ENCODE data around the gene GJB1.
"Not testable (repeated sequence)": the region's sequence is repeated elsewhere in the genome, so short reads cannot be mapped to it uniquely, and the experiment has no call there.

The GJB1 gene

GRCh38 chrX:71251466-71251973 is 28.5 kb downstream of the GJB1 start:
- TF ChIP-seq MAX (IDR thresholded peaks at IDR 0.05; ENCODE audit: low read depth, low read length) (no peak), CTCF (IDR thresholded peaks at IDR 0.05; ENCODE audit: low read depth, low read length) (no peak), POLR2A (IDR thresholded peaks at IDR 0.05; ENCODE audit: extremely low read depth, insufficient read length) (no peak), MYC (IDR thresholded peaks at IDR 0.05; ENCODE audit: low read depth, low read length) (no peak)
- DNase-seq (ENCODE audit: low read depth), result no peak
- H3K4me3 ChIP-seq (ENCODE audit: low read depth, low read length), result peak overlapping the region; percentile 77

- no peak for TF ChIP-seq CTCF (IDR thresholded peaks at IDR 0.05; ENCODE audit: low read depth, low read length)
- no peak for DNase-seq (ENCODE audit: low read depth)
- peak overlapping the region; percentile 77 for H3K4me3 ChIP-seq (ENCODE audit: low read depth, low read length)
Observed at GRCh38 chrX:71252221-71252620, 29.2 kb downstream of the GJB1 start.

DNA sequence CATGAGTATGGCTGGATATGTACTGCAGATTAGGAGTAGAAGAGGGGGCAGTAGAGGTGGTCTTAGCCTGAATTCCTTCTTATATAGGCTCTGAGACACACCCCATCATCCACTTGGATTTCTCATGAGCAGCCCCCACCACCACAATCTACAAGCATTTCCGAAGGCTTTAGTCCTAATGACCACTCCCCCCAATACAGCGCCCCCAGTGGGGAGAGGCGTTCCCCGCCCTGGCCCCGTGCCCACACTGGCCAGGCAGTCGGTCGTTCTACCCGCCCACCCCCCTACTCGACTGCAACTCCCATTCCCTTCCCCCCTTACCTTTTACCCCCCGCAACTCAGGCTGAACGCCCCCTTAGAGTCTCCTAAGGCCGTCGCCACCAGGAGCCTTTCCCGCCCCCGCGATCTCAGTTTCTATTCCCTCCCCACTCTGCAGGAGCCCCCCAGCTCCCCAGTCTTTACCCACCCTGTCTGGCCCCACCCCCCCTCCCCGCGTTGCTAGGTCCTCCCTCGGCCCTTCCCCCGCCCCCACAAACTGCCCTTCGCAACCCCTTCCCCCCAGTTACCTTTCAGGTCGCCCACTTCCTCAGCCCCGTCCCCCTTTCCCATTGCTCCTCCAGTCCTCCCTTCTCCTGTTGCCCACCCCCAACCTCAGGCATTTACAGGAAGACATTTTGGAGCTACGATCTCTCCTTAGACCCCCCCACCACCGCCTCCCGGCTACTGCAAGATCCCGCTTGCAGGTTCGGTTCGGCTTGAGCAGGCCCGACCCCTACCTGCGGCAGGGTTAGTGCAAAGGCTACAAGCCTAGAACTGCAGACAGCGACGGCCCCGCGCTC is 30.4 kb downstream of the GJB1 start:
- DNase-seq (ENCODE audit: low read depth), result peak; percentile 71
- H3K4me3 ChIP-seq (ENCODE audit: low read depth, low read length), result peak overlapping the region; percentile 77
- TF ChIP-seq POLR2A (IDR thresholded peaks at IDR 0.05; ENCODE audit: extremely low read depth, insufficient read length) (no peak), MYC (IDR thresholded peaks at IDR 0.05; ENCODE audit: low read depth, low read length) (no peak), MAX (IDR thresholded peaks at IDR 0.05; ENCODE audit: low read depth, low read length) (no peak), CTCF (IDR thresholded peaks at IDR 0.05; ENCODE audit: low read depth, low read length) (peak; percentile 50)

DNA sequence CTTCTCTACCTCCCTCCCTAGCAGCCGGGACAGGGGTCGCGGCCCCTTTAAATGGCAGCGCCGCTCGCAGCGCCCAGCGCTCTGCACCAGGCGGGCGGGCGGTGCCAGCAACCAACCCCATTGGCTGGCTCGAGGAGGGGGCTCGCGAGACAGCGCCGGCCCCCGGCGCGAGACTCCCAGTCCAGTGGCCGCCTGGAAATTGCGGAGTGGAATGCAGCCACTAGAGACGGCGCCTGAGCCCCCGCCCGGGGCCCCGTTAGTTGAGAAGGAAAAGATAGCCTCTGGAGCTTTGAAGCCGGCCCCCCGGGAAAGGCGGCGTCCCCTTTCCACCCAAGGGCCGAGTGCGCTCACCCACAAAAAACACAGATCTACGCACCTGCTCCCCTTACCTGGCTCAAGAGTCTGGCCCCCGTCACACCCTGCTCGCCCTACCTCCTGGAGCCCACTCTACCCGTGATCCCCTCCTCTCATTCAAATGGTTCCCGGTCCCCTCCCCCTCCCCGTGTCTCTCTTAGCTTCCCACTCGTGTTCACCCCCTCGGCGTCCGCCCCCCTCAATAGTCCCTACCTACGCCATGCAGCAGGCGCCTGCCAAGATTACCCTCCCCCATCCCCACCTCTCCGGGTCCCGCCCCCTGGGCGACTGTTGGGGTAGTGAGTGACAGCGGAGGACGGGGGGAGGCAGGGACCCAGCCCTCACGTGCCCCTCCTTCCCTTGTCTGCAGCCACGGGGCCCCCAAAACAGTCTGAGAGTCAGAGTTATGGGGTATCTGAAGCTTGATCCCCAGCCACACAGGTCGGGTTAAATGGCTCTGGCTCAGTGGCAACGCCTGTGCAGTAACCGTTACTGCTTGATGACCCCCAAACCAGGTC is 31.3 kb downstream of the GJB1 start, which contains the start of gene ZMYM3:
Gene ZMYM3, minus strand, starts transcription at position 49 of the 872 bp plus-strand sequence. CDS start 885 bp downstream, outside the sequence.
- H3K4me3 ChIP-seq (ENCODE audit: low read depth, low read length), result peak within 1 kb of the TSS; percentile 77
- DNase-seq (ENCODE audit: low read depth), result peak; percentile 92
- TF ChIP-seq CTCF (IDR thresholded peaks at IDR 0.05; ENCODE audit: low read depth, low read length) (no peak), POLR2A (IDR thresholded peaks at IDR 0.05; ENCODE audit: extremely low read depth, insufficient read length) (peak; percentile 38)

GRCh38 chrX:71256051-71256450 is 33.0 kb downstream of the GJB1 start:
- no peak overlapping the region for H3K4me3 ChIP-seq (ENCODE audit: low read depth, low read length)
- TF ChIP-seq POLR2A (IDR thresholded peaks at IDR 0.05; ENCODE audit: extremely low read depth, insufficient read length) (no peak), MYC (IDR thresholded peaks at IDR 0.05; ENCODE audit: low read depth, low read length) (no peak)
- no peak for DNase-seq (ENCODE audit: low read depth)

DNA sequence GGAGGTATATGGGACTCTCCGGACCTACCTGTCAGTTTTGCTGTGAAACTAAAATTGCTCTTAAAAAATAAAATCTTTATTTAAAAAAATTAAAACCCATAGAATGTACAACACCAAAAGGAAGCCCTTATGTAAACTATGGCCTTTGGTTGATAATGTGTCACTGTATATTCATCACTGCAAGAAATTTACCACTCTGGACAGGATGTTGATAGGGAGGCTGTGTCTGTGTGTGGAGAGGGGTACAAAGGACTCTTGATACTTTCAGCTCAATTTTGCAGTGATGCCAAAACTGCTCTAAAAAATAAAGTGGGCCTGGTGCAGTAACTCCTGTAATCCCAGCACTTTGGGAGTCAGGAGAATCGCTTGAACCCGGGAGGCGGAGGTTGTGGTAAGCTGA is 33.8 kb downstream of the GJB1 start:
- no peak for TF ChIP-seq POLR2A (IDR thresholded peaks at IDR 0.05; ENCODE audit: extremely low read depth, insufficient read length)
- no peak for TF ChIP-seq MAX (IDR thresholded peaks at IDR 0.05; ENCODE audit: low read depth, low read length)
- TF ChIP-seq CTCF (IDR thresholded peaks at IDR 0.05; ENCODE audit: low read depth, low read length), result no peak
- no peak for TF ChIP-seq MYC (IDR thresholded peaks at IDR 0.05; ENCODE audit: low read depth, low read length)
- no peak overlapping the region for H3K4me3 ChIP-seq (ENCODE audit: low read depth, low read length)
- DNase-seq (ENCODE audit: low read depth), result no peak

DNA sequence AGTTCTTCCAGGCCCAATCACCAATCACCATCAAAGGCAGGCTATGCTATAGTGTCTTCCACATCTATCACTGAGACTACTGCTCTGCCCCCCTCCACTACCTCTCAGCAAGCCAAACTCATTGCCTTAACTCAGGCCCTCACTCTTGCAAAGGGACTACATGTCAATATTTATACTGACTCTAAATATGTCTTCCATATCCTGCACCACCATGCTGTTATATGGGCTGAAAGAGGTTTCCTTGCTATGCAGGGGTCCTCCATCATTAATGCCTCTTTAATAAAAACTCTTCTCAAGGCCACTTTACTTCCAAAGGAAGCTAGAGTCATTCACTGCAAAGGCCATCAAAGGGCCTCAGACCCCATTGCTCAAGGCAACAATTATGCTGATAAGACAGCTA is 45.6 kb downstream of the GJB1 start:
- DNase-seq (ENCODE audit: low read depth); H3K4me3 ChIP-seq (ENCODE audit: low read depth, low read length): not testable (repeated sequence)
